ENCODE measurements around the gene HAS3.
"Not testable (repeated sequence)": the region's sequence is repeated elsewhere in the genome, so short reads cannot be mapped to it uniquely, and the experiment has no call there.

HAS3 gene

GRCh38 chr16:69149621-69150020 is 44.2 kb downstream of the HAS3 start:
- DNase-seq (ENCODE audit: low read depth in 2 of 2): not testable (repeated sequence)

GRCh38 chr16:69150146-69150865 is 44.9 kb downstream of the HAS3 start:
- peak; percentile 16 to 26 for DNase-seq (ENCODE audit: low read depth in 2 of 2)

- no peak for DNase-seq (ENCODE audit: low read depth in 2 of 2)
Observed at GRCh38 chr16:69157196-69157595, 51.7 kb downstream of the HAS3 start.

- DNase-seq (ENCODE audit: low read depth in 2 of 2): no peak
Observed at GRCh38 chr16:69160192-69160591, 54.7 kb downstream of the HAS3 start.

- no peak for DNase-seq (ENCODE audit: low read depth in 2 of 2)
Observed at GRCh38 chr16:69165584-69165983, 60.1 kb downstream of the HAS3 start.

GRCh38 chr16:69166221-69166833 is 60.9 kb downstream of the HAS3 start:
- peak; percentile 71 to 76 for DNase-seq (ENCODE audit: low read depth in 2 of 2)

GRCh38 chr16:69166946-69167930 is 61.8 kb downstream of the HAS3 start:
- DNase-seq (ENCODE audit: low read depth in 2 of 2): no peak
